Renal cortex interstitium (tissue), 11 donors: ENCODE data around the gene SMIM14. TPM values are rescaled to one million over a fixed set of nuclear protein-coding genes. Genes with fewer than 3 reads are reported as not detected.
"Not testable (repeated sequence)": the region's sequence is repeated elsewhere in the genome, so short reads cannot be mapped to it uniquely, and the experiment has no call there.

ENCODE experiments used
- DNase-seq, 11 donors: peaks; one replicate each; pipeline ENCODE4 v3.0.0-alpha.2; 2013; ENCODE audit warnings: low read depth in 9 of 11, low spot score in 4 of 11; ENCODE audit errors: extremely low read depth in 1 of 11
- polyA plus RNA-seq, 3 donors: library from polyadenylated mRNA; unstranded; fragments of 120-200 nt; gene quantifications; one replicate each; pipeline ENCODE4 v1.2.1, GENCODE V29; 2013; ENCODE audit not compliant: insufficient read length in 3 of 3

Gene SMIM14
- polyA plus RNA-seq, 3 donors = 40.3 to 57.8 (median 50.6) TPM

DNA sequence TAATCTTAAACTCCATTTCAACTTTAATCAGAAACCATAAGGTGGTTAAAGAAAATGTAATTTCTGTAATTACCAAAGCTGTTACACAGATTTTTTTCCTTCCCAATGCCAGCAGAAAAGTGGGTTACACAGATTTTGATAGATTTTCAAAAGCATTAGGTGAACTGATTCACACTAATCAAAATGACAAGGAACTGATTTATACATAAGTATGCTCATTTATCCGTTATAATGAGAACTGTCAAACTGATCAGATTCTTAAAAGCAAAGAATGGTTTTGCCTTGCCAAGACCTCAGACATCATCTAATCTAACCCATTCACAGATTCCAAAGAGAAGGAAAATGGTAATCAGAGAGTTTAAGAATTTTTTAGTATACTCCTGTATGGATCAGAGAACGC, 116.6 kb downstream of the SMIM14 start:
- no peak for DNase-seq

DNA sequence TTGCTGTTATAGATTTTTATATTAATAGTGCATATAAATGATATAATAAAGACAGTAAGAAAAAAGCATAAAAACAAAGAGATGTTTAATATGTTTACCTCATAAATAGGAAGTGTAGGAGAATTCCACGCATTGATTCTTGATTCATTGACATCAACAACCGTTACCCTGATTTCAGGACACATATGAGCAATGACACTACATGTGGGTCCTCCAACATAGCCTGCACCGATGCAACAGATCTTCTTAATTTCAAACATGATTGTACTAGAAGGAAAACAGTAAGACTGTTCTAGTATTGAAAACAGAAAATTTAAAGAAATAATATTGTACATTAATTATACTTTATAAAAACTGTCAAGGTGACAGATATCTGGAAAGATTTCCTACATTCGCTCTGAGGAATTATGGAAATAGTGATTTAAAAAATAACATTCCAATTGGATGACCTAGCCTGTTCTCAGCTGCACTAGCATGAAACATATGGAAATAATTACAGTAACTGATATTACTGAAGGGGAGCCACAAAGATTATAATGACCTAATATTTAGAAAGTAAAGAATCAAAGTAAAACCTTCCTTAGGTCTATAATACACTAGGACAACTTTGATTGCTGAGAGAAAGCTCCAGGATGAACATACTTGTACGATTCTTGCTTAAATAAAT, 117.3 kb downstream of the SMIM14 start:
- DNase-seq = no peak

DNA sequence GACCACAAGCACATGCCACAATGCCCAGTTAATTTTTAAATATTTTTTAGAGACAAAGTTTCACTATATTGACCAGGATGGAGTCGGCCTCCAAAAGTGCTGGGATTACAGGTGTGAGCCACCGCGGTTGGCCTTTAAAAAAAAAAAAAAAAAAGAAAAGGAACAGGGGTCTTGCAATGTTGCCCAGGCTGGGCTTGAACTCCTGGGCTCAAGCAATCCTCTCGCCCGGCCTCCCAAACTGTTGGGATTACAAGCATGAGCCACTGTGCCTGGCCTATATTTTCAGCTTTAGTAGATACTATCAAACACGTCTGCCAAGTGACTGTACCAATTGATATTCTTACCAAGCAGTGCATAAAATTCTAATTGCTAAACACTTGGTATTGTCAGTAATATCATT, 120.2 kb downstream of the SMIM14 start:
- DNase-seq = no peak

DNA sequence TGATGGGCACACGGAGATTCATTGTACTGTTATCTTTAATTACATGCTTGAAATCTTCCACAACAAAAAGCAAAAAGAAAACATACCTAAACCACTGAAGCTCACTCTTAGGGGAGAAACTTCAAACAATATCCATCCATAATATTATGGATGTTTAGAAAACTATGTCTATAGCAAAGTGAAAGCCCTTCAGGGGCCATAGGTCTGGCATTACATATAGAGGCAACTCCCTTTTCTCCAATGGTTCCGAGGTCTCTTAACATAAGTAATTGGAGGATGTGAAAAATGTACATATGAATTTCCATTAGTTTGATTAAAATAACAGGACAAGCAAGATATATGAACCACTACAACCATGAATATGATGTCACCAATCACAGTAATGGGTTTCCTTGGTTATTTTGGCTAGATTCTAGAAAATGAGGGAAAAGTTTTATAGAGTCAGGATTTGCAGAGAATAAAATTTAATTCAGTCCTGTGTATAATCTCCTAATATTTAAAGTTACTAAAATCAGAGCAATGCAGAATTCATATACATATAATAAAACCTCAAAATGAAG, 122.2 kb downstream of the SMIM14 start:
- no peak for DNase-seq

DNA sequence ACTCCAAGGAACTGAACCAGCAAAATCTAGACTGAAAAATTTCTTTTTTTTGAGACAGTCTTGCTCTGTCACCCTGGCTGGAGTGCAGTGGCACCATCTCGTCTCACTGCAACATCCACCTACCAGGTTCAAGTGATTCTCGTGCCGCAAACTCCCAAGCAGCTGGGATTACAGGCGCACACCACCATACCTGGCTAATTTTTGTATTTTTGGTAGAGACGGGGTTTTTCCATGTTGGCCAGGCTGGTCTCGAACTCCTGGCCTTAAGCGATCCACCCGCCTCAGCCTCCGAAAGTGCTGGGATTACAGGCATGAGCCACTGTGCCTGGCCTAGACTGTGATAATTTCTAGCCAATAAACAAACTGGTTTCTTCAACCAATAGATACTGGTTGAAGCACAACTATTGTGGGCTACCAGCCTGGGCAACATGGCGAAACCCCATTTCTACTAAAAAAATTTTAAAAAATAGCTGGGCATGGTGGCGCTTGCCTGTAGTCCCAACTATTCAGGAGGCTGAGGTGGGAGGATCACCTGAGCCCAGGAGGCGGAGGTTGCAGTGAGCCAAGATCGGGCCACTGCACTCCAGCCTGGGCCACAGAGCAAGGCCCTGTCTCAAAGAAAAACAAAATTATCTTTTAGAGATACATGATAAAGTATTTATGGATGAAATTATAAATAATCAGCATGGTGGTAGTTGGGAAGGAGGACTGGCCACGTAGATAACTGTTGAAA, 122.8 kb downstream of the SMIM14 start:
- DNase-seq = not testable (repeated sequence)

DNA sequence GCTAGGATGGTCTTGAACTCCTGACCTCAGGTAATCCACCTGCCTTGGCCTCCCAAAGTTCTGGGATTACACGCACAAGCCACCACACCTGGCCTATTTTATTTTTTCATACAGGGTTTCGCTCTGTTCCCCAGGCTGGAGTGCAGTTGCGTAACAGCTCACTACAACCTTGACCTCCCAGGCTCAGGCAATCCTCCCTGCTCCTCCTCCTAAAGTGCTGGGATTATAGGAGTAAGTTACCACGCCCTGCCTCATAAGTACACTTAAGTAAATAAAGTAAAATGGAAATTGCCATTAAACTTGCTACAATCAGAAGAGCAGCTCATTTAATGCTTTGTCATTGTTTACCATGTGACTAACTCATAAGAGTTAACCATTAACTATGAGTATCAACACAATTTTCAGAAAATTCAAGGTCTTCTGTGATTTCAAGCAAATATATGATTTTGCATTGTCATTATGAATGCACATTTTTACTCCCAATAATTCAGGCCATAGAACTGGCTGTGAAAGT, 123.7 kb downstream of the SMIM14 start:
- no peak for DNase-seq

DNA sequence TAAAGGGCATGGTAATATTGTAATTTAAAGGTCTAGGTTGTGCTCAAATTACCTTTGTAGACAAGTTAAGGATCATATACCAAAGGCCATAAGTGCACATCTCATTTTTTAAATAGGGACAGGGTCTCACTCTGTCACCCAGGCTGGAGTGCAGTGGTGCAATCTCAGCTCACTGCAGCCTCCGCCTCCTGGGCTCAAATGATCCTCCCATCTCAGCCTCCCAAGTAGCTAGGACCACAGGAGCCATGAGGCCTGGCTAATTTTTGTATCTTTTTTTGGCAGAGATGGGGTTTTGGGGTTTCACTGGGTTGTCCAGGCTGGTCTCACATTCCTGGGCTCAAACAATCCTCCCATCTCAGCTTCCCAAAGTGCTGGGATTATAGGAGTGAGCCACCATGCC, 124.4 kb downstream of the SMIM14 start:
- not testable (repeated sequence) for DNase-seq

DNA sequence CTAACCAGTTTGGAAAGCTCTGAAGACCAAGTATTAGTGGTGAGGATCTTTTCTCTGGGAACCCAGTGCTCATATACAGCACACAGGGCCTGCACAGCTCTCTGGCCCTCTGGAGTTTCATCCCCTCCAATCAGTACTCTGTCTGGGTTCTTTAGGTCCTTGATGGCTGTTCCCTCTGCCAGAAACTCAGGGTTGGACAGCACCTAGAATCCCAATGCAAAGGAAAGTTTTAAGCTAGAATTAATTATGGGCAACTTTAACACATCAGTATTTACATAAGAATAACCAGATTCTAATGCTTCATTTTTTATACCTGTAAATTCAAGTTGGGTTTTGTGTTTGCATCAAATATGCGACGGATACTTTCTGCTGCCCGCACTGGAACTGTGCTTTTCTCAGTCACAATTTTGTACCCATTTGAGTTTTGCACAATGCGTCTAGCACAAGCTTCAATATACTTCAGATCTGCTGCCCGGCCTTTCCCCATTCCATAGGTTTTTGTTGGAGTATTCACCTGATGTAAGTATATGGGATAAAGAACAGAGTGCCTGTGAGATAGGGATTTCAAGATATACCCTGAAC, 128.2 kb downstream of the SMIM14 start:
- DNase-seq = no peak

DNA sequence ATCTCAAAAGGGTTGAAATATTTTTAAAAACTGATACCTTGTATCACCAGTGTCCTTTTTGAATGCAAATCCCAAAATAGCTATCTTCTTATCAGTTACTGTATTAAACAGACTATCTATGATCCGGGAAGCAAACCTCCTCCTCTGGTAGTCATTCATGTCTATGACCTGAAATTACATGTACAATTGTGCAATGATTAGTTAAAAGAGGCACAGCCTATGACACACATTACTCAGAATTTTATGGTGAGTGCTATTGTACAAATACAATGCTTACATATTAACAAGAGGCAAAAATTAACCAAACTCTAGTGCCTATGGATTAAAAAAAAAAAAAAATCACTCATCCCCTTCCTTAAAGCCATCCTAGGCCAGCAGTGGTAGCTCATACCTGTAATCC, 133.1 kb downstream of the SMIM14 start:
- no peak for DNase-seq

DNA sequence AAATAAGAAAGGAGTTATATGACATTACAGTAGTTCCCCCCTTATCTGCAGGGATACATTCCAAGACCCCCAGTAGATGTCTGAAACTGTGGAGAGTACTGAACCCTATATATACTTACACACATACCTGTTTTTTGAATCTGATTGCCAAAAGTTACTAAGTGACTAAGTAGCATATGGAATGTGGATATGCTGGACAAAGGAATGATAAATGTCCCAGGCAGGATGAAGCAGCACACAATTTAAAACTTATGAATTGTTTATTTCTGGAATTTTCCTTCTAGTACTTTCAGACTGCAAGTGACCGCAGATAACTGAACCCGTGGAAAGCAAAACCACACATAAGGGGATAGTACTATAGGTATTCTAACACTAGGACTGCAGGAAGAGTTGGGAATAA, 134.1 kb downstream of the SMIM14 start:
- no peak for DNase-seq

DNA sequence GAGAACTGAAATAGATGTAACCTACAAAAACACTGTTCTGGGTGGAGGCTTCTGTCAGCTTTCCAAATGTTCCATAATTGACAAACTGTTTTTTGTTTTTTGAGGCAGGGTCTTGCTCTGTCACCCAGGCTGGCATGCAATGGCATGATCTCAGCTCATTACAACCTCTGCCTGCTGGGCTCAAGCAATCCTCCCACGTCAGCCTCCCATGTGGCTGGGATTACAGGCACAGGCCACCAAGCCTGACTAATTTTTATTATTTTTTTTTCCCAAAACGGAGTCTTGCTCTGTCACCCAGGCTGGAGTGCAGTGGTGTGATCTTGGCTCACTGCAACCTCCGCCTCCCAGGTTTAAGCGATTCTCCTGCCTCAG, 136.0 kb downstream of the SMIM14 start:
- not testable (repeated sequence) for DNase-seq

DNA sequence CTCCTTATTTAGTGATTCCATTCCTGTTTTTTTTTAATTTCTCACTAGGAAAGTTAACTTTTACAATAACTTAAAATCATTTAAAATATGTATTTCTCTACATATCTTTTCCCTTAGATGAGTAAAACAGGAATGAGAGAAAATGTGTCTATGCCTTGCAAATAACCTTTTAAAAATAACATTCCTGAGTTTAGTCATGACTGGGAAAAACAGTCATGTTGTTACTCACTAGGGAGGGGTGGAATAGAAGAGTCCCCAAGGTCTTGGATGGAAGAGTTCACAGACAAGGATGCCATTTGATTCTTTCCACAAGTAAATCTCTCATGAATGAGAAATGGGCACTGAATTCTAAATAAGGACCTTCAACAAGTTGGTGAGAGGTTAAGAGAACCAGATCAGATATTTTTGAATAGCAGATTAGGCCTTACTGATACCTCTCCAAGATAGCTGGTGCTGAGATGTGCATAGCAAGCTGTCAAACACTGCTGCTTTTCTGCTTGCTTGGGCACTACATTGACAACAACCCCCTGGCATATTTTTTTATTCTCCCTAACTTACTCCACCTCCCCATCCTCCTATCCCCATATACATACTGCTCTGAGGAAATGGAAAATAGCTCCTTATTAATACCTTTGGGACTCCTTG, 136.5 kb downstream of the SMIM14 start:
- DNase-seq = no peak

DNA sequence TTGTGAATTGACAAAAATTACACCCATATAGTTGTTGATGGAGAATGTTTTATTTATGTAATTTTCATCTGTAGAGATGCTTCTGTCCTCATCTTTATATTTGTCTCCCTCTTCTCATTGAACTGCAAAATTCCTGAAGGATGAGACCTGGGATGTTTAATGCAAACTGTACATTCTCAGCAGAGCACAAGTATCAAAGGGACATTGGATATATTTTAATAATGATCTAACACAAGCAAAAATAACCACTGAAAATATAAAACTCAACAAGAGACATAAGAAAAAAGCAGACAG, 140.0 kb downstream of the SMIM14 start:
- DNase-seq = no peak

DNA sequence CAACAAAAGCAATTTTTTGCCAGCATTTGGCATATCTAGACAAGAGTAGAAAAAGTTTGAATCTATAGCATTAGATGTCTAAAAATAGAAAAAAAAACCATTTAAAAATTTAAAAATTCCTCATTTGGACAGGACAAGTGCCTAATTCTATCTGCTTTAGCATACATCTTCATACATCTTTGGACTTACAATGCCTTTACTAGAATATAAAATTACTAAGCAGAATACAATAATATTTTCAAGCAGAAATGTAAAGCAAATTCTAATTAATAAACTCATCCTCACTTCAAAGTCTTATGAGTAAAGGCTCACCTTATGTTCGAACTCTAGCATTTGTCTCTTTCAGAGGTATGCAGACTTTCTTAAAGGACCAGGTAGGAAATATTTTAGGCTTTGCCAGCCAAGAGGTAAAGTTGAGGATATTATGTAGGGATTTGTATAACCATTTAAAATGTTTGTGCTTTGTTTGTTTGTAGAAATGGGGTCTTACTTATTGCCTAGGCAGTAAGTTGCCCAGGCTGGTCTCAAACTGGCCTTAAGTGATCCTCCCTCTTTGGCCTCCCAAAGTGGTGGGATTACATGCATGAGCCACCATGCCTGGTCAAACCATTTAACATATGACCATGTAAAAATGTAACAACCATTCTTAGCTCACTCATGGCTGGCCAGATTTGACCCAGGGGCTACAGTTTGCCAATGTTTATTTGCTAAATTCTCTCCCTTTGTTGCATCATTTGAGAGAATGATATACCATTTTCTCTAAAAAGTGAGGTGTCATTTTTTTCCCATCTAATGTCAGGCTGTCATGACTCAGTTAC, 140.5 kb downstream of the SMIM14 start:
- no peak for DNase-seq

Other genes starting within 250 kb of the SMIM14 start
- gene KLB, start 231.9 kb downstream of the SMIM14 start, polyA plus RNA-seq = under 1 TPM; 0.17 to 0.22 (median 0.17) TPM
- 1,000 to 10,000 TPM; 1,209 to 1,790 (median 1,492) TPM for gene RPL9, start 179.9 kb downstream of the SMIM14 start, polyA plus RNA-seq
- 10 to 100 TPM; 23.4 to 33.9 (median 30.4) TPM for gene LIAS, start 179.8 kb downstream of the SMIM14 start, polyA plus RNA-seq
- gene UGDH, start 111.4 kb downstream of the SMIM14 start, polyA plus RNA-seq = 100 to 1,000 TPM in 1 of 3 donors, 10 to 100 TPM in 2; 94.8 to 123 (median 96.3) TPM
- 100 to 1,000 TPM in 1 of 3 donors, 10 to 100 TPM in 2; 85.2 to 103 (median 93.1) TPM for gene UBE2K, start 59.3 kb upstream of the SMIM14 start, polyA plus RNA-seq